Activated naive CD8-positive, alpha-beta T cell treated with anti-CD3 and anti-CD28 coated beads, Interleukin-2, amount 50 U/mL, for 16 hours (primary cell): Measurements from ENCODE around the gene OPCML.

Experiments used
- DNase-seq: peaks from one replicate; pipeline ENCODE4 v3.0.0-alpha.2; 2020; ENCODE audit warnings: low read depth, low spot score

Gene OPCML

GRCh38 chr11:133075351-133075750 lies 456.9 kb downstream of the OPCML start:
- DNase-seq, result no peak

GRCh38 chr11:133072858-133073582 lies 459.3 kb downstream of the OPCML start:
- no peak for DNase-seq

GRCh38 chr11:133072378-133072777 lies 459.9 kb downstream of the OPCML start:
- no peak for DNase-seq

GRCh38 chr11:133070791-133071190 lies 461.5 kb downstream of the OPCML start:
- no peak for DNase-seq

- DNase-seq, result no peak
Measured at GRCh38 chr11:133070021-133070713, 462.1 kb downstream of the OPCML start.

- no peak for DNase-seq
Measured at GRCh38 chr11:133065847-133066485, 466.3 kb downstream of the OPCML start.

GRCh38 chr11:133064961-133065360 lies 467.3 kb downstream of the OPCML start:
- DNase-seq, result no peak

GRCh38 chr11:133064152-133064877 lies 468.0 kb downstream of the OPCML start:
- no peak for DNase-seq

GRCh38 chr11:133058501-133058900 lies 473.8 kb downstream of the OPCML start:
- no peak for DNase-seq

GRCh38 chr11:133053124-133053776 lies 479.1 kb downstream of the OPCML start:
- no peak for DNase-seq

- no peak for DNase-seq
Measured at GRCh38 chr11:133052537-133052936, 479.8 kb downstream of the OPCML start.

- DNase-seq, result no peak
Measured at GRCh38 chr11:133049244-133050019, 482.9 kb downstream of the OPCML start.

GRCh38 chr11:133048270-133048669 lies 484.0 kb downstream of the OPCML start:
- no peak for DNase-seq

GRCh38 chr11:133047771-133048115 lies 484.6 kb downstream of the OPCML start:
- no peak for DNase-seq

GRCh38 chr11:133047036-133047770 lies 485.1 kb downstream of the OPCML start:
- no peak for DNase-seq

- DNase-seq, result no peak
Measured at GRCh38 chr11:133046252-133046651, 486.0 kb downstream of the OPCML start.

GRCh38 chr11:133041928-133042882 lies 490.1 kb downstream of the OPCML start:
- no peak for DNase-seq

GRCh38 chr11:133041181-133041580 lies 491.1 kb downstream of the OPCML start:
- DNase-seq, result no peak

- no peak for DNase-seq
Measured at GRCh38 chr11:133040289-133040900, 491.9 kb downstream of the OPCML start.
